Measurements from ENCODE around the gene FAM120B. TPM values are rescaled to one million over a fixed set of nuclear protein-coding genes. Genes with fewer than 3 reads are reported as not detected.

The FAM120B gene
- total and polyA plus RNA-seq, 2 of the 4 experiments (the other 2 are of a cell fraction): 15.3 to 28.0 TPM

DNA sequence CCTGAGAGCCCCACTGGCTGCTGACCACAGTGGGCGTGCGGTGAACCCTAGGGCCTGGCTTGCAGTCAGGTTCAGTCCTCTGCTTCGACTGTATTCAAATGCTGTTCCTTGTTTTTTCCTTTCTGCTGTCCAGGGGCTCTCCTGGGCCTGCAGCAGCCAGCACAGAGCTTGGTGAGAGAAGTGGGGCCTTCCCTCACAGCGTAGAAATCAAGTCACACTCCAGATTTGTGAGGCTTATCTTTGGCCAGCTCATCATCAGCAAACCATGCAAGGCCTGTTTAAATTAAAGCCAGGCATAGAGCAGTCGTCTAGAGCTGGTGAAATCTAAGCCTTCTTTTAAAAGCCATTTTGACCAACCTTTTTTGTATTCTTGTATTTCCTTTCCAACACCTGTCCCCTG, 8.4 kb downstream of the FAM120B start:
- DNase-seq: peak; percentile 35
- Histone ChIP-seq H3K9me1 (ENCODE audit: insufficient read depth, low read length) (peaks cover 16% of the 10 kb centered on the region), H2BK20ac (ENCODE audit: low read depth, low read length) (no peak overlapping the region), H3K56ac (ENCODE audit: extremely low read depth, insufficient read depth, low read length) (no peak overlapping the region), H4K20me1 (ENCODE audit: insufficient read depth, low read length) (peaks cover 47% of the 10 kb centered on the region), H2AK9ac (replicated peaks; ENCODE audit: low read depth, low read length, poor library complexity) (no peak overlapping the region), H3K18ac (ENCODE audit: low read depth, low read length) (no peak overlapping the region), H4K5ac (ENCODE audit: low read depth, low read length) (no peak overlapping the region), H3K36me3 (ENCODE audit: control insufficient read depth, insufficient read depth, low read length) (peaks cover 11% of the 10 kb centered on the region; the same call in 1 of the 2 replicates), H3K23ac (ENCODE audit: low read depth, low read length) (no peak overlapping the region), H3K14ac (replicated peaks; ENCODE audit: low read depth, low read length) (no peak overlapping the region), H3K4me2 (ENCODE audit: low read depth, low read length) (no peak overlapping the region), H4K8ac (ENCODE audit: low read depth in 2 of 2, low read length in 2 of 2) (no peak overlapping the region), H3K27ac (ENCODE audit: insufficient read depth, low read length) (no peak overlapping the region), H4K91ac (ENCODE audit: insufficient read depth, low read depth, low read length) (no peak overlapping the region), H2BK5ac (ENCODE audit: low read depth, low read length, poor library complexity, severe bottlenecking) (no peak overlapping the region), H3K79me1 (ENCODE audit: low read depth in 1 of 2, low read length in 2 of 2) (peaks cover 36 to 85% of the 10 kb centered on the region in 2 experiments), H2BK120ac (ENCODE audit: low read depth, low read length) (no peak overlapping the region), H3K9ac (ENCODE audit: low read depth, low read length) (no peak overlapping the region), H2BK15ac (ENCODE audit: low read depth, low read length) (no peak overlapping the region), H3K4me1 (ENCODE audit: control insufficient read depth, insufficient read depth, low read length) (peaks cover 7% of the 10 kb centered on the region), H3K9me3 (ENCODE audit: control insufficient read depth, insufficient read depth, low read length) (no peaks in the 10 kb centered on the region), H3K4me3 (ENCODE audit: insufficient read depth, low read depth, low read length) (no peak overlapping the region), H2AFZ (replicated peaks; ENCODE audit: low read length, poor library complexity) (no peak overlapping the region), H3K27me3 (ENCODE audit: control insufficient read depth, insufficient read depth, low read length) (no peaks in the 10 kb centered on the region), H2AK5ac (ENCODE audit: low read depth, low read length) (no peak overlapping the region), H3K4ac (ENCODE audit: low read depth, low read length) (no peak overlapping the region)
- ChIA-PET CTCF (no interaction called here), POLR2A (ENCODE audit: unreplicated experiment) (no interaction called here)
- in situ Hi-C loops (cut with MboI; ENCODE audit: low sequenced_read_pairs): no loop called here
- BruUV-seq (replicated peaks): no TSS peak
- ATAC-seq (ENCODE audit: low read depth): no peak; the same call in 1 of the 2 replicates
- intact Hi-C loops (cut with micrococcal nuclease): loop anchor here (5.0 to 10.0 kb wide), 2 partner anchors 523 to 870 kb away; no protein-coding TSS in a partner anchor
- TF ChIP-seq MAFK (IDR thresholded peaks at IDR 0.05; ENCODE audit: low read depth, low read length): no peak
- no peak for TF ChIP-seq RAD21 (IDR thresholded peaks at IDR 0.05; ENCODE audit: low read length)
- TF ChIP-seq, protein P1, sequence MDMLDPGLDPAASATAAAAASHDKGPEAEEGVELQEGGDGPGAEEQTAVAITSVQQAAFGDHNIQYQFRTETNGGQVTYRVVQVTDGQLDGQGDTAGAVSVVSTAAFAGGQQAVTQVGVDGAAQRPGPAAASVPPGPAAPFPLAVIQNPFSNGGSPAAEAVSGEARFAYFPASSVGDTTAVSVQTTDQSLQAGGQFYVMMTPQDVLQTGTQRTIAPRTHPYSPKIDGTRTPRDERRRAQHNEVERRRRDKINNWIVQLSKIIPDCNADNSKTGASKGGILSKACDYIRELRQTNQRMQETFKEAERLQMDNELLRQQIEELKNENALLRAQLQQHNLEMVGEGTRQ (IDR thresholded peaks at IDR 0.05; ENCODE audit: low read depth, low read length): no peak
- no peak for TF ChIP-seq MAZ (IDR thresholded peaks at IDR 0.05; ENCODE audit: borderline replicate concordance, low read depth, low read length)
- TF ChIP-seq RFX5 (IDR thresholded peaks at IDR 0.05; ENCODE audit: low read depth, low read length): no peak
- TF ChIP-seq FOS (IDR thresholded peaks at IDR 0.05; ENCODE audit: low read depth, low read length): no peak
- TF ChIP-seq CHD1 (IDR thresholded peaks at IDR 0.05; ENCODE audit: low read depth, low read length): no peak
- no peak for TF ChIP-seq BHLHE40 (IDR thresholded peaks at IDR 0.05; ENCODE audit: low read depth, low read length)
- TF ChIP-seq POLR2A (IDR thresholded peaks at IDR 0.05; ENCODE audit: low read depth, low read length): no peak
- no peak for TF ChIP-seq MXI1 (IDR thresholded peaks at IDR 0.05; ENCODE audit: borderline replicate concordance, low read depth, low read length)
- dilution Hi-C loops (cut with HindIII; ENCODE audit: low sequenced_read_pairs, unreplicated experiment): no loop called here
- 100% methylated on average over 1 of the region's 5 CpGs; no CpG with 5 or more reads in 1 of the 2 experiments for WGBS, 2 experiments (ENCODE audit: extremely low coverage in 2 of 2, insufficient read length in 1 of 2)
